DND-41 (cell line): ENCODE results near the gene SFXN2.

ENCODE experiments used
- EZH2 ChIP-seq: IDR thresholded peaks from 3 replicates; pipeline ENCODE4 v1.6.1; 2012; ENCODE audit warnings: borderline replicate concordance, low read depth, mild to moderate bottlenecking, moderate library complexity, low read length, inconsistent platforms; ENCODE audit not compliant: severe bottlenecking
- TF ChIP-seq, protein P1 (sequence below): IDR thresholded peaks from 2 replicates; pipeline ENCODE4 v1.5.1; 2012; ENCODE audit warnings: borderline replicate concordance, low read length, moderate library complexity, mild to moderate bottlenecking; ENCODE audit not compliant: poor library complexity, severe bottlenecking; ENCODE audit errors: extremely low read depth

GRCh38 chr10:102678068-102678400 is 36.4 kb upstream of the SFXN2 start:
- TF ChIP-seq, protein P1, sequence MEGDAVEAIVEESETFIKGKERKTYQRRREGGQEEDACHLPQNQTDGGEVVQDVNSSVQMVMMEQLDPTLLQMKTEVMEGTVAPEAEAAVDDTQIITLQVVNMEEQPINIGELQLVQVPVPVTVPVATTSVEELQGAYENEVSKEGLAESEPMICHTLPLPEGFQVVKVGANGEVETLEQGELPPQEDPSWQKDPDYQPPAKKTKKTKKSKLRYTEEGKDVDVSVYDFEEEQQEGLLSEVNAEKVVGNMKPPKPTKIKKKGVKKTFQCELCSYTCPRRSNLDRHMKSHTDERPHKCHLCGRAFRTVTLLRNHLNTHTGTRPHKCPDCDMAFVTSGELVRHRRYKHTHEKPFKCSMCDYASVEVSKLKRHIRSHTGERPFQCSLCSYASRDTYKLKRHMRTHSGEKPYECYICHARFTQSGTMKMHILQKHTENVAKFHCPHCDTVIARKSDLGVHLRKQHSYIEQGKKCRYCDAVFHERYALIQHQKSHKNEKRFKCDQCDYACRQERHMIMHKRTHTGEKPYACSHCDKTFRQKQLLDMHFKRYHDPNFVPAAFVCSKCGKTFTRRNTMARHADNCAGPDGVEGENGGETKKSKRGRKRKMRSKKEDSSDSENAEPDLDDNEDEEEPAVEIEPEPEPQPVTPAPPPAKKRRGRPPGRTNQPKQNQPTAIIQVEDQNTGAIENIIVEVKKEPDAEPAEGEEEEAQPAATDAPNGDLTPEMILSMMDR = no peak
- TF ChIP-seq EZH2 = no peak
